GM21737 (cell line): ENCODE data around the gene RPL26.

Source experiments
- ATAC-seq: cut with Tn5 transposase; IDR thresholded peaks from one replicate; pipeline ENCODE4 v1.9.1; 2021; ENCODE audit warnings: mild to moderate bottlenecking, moderate library complexity; ENCODE audit not compliant: unreplicated experiment

RPL26 gene

GRCh38 chr17:8332128-8332527, 50.9 kb downstream of the RPL26 start:
- ATAC-seq: no peak
